HEK293 (cell line): ENCODE results near the gene SLC44A5.

Source experiments
- CTCF ChIA-PET: fragments of 350-600 bp; formaldehyde crosslinking; extraction: SDS; loops from one replicate; lab custom pipeline; 2021; ENCODE audit warnings: antibody characterized with exemption; lab: Yijun Ruan, JAX
- POLR2A ChIA-PET: fragments of 300-600 bp; formaldehyde crosslinking; extraction: SDS; loops from one replicate; lab custom pipeline; 2020; ENCODE audit warnings: antibody characterized with exemption, inconsistent platforms; lab: Yijun Ruan, JAX
- H3K27ac ChIP-seq: fragments of 200-500 bp; sonication (Bioruptor generic); 2 replicates; pipeline ENCODE4 v1.5.1; 2014; ENCODE audit warnings: low read depth, low read length, control low read depth, inconsistent platforms; ENCODE audit errors: extremely low read depth
- H3K36me3 ChIP-seq, 2 experiments: fragments of 200-500 bp in 1 of 2; sonication (Bioruptor generic) in 1 of 2; 1 replicate in 1 of 2; 2 replicates in 1 of 2; pipeline ENCODE4 v1.5.1; 2014 to 2017; ENCODE audit warnings: inconsistent platforms in 2 of 2, low read length in 2 of 2; ENCODE audit not compliant: control insufficient read depth in 2 of 2, insufficient read depth in 1 of 2
- H3K4me1 ChIP-seq: fragments of 200-500 bp; sonication (Bioruptor generic); 2 replicates; pipeline ENCODE4 v1.5.1; 2014; ENCODE audit warnings: mild to moderate bottlenecking, low read length, inconsistent platforms; ENCODE audit not compliant: control insufficient read depth, insufficient read depth
- H3K4me3 ChIP-seq: 2 replicates; pipeline ENCODE4 v1.5.1; 2011; ENCODE audit warnings: low read depth, mild to moderate bottlenecking, control low read depth, low read length, moderate library complexity
- H3K9me3 ChIP-seq: fragments of 200-500 bp; sonication (Bioruptor generic); 2 replicates; pipeline ENCODE4 v1.5.1; 2014; ENCODE audit warnings: low read depth, low read length, inconsistent platforms; ENCODE audit not compliant: control insufficient read depth, insufficient read depth
- INSM2 ChIP-seq: fragments of 450-650 bp; formaldehyde crosslinking; IDR thresholded peaks from 2 replicates; pipeline ENCODE4 v1.5.1; 2016; ENCODE audit warnings: missing biosample characterization, missing genetic modification characterization
- SALL2 ChIP-seq: fragments of 450-650 bp; formaldehyde crosslinking; IDR thresholded peaks from 2 replicates; pipeline ENCODE4 v1.5.0; 2017; ENCODE audit warnings: missing biosample characterization, mild to moderate bottlenecking, missing genetic modification characterization, borderline replicate concordance
- SETDB1 ChIP-seq: IDR thresholded peaks from one replicate; pipeline ENCODE4 v1.6.1; 2017; ENCODE audit warnings: mild to moderate bottlenecking, low read length, moderate library complexity, mixed read lengths; ENCODE audit not compliant: insufficient read length
- TCF7L2 ChIP-seq: IDR thresholded peaks from 2 replicates; pipeline ENCODE4 v1.6.1; 2011; ENCODE audit warnings: low read depth, mild to moderate bottlenecking, inconsistent platforms, low read length, moderate library complexity, borderline replicate concordance
- ZEB2 ChIP-seq: fragments of 450-650 bp; formaldehyde crosslinking; IDR thresholded peaks from 2 replicates; pipeline ENCODE4 v1.5.1; 2016; ENCODE audit warnings: missing biosample characterization, missing genetic modification characterization
- ZNF121 ChIP-seq: fragments of 450-650 bp; formaldehyde crosslinking; IDR thresholded peaks from 2 replicates; pipeline ENCODE4 v1.5.1; 2016; ENCODE audit warnings: missing biosample characterization, missing genetic modification characterization
- ZNF138 ChIP-seq: fragments of 450-650 bp; formaldehyde crosslinking; IDR thresholded peaks from 2 replicates; pipeline ENCODE4 v1.5.1; 2016; ENCODE audit warnings: missing biosample characterization, missing genetic modification characterization, borderline replicate concordance
- ZNF174 ChIP-seq: fragments of 450-650 bp; formaldehyde crosslinking; IDR thresholded peaks from 2 replicates; pipeline ENCODE4 v1.5.0; 2017; ENCODE audit warnings: missing biosample characterization, mild to moderate bottlenecking, missing genetic modification characterization
- ZNF221 ChIP-seq: fragments of 450-650 bp; formaldehyde crosslinking; IDR thresholded peaks from 2 replicates; pipeline ENCODE4 v1.5.1; 2017; ENCODE audit warnings: missing biosample characterization, missing genetic modification characterization, borderline replicate concordance
- ZNF266 ChIP-seq: fragments of 450-650 bp; formaldehyde crosslinking; IDR thresholded peaks from 2 replicates; pipeline ENCODE4 v1.5.1; 2016; ENCODE audit warnings: missing biosample characterization, missing genetic modification characterization, low read depth
- ZNF354C ChIP-seq: fragments of 450-650 bp; formaldehyde crosslinking; IDR thresholded peaks from 2 replicates; pipeline ENCODE4 v1.5.1; 2016; ENCODE audit warnings: missing biosample characterization, missing genetic modification characterization, low read depth, borderline replicate concordance
- ZNF416 ChIP-seq: fragments of 450-650 bp; formaldehyde crosslinking; IDR thresholded peaks from 2 replicates; pipeline ENCODE4 v1.5.1; 2016; ENCODE audit warnings: missing biosample characterization, missing genetic modification characterization
- ZNF433 ChIP-seq: fragments of 450-650 bp; formaldehyde crosslinking; IDR thresholded peaks from 2 replicates; pipeline ENCODE4 v1.5.1; 2016; ENCODE audit warnings: missing biosample characterization, missing genetic modification characterization, low read depth
- ZNF449 ChIP-seq: fragments of 450-650 bp; formaldehyde crosslinking; IDR thresholded peaks from 2 replicates; pipeline ENCODE4 v1.5.1; 2017; ENCODE audit warnings: missing biosample characterization, mild to moderate bottlenecking, missing genetic modification characterization, moderate library complexity
- ZNF473 ChIP-seq: fragments of 450-650 bp; formaldehyde crosslinking; IDR thresholded peaks from 2 replicates; pipeline ENCODE4 v1.5.1; 2017; ENCODE audit warnings: missing biosample characterization, missing genetic modification characterization
- ZNF501 ChIP-seq: fragments of 450-650 bp; formaldehyde crosslinking; IDR thresholded peaks from 2 replicates; pipeline ENCODE4 v1.5.1; 2016; ENCODE audit warnings: missing biosample characterization, missing genetic modification characterization
- ZNF548 ChIP-seq: fragments of 450-650 bp; formaldehyde crosslinking; IDR thresholded peaks from 2 replicates; pipeline ENCODE4 v1.5.1; 2016; ENCODE audit warnings: missing biosample characterization, missing genetic modification characterization
- ZNF549 ChIP-seq: fragments of 450-650 bp; IDR thresholded peaks from 2 replicates; pipeline ENCODE4 v1.5.1; 2018; ENCODE audit warnings: missing biosample characterization, missing genetic modification characterization, mild to moderate bottlenecking, inconsistent platforms, moderate library complexity
- ZNF561 ChIP-seq: fragments of 450-650 bp; IDR thresholded peaks from 2 replicates; pipeline ENCODE4 v1.5.1; 2018; ENCODE audit warnings: missing biosample characterization, missing genetic modification characterization, borderline replicate concordance
- ZNF571 ChIP-seq: fragments of 450-650 bp; formaldehyde crosslinking; IDR thresholded peaks from 2 replicates; pipeline ENCODE4 v1.5.0; 2017; ENCODE audit warnings: missing biosample characterization, missing genetic modification characterization
- ZNF623 ChIP-seq: fragments of 450-650 bp; formaldehyde crosslinking; IDR thresholded peaks from 2 replicates; pipeline ENCODE4 v1.5.1; 2016; ENCODE audit warnings: missing biosample characterization, missing genetic modification characterization
- ZNF624 ChIP-seq: fragments of 450-650 bp; formaldehyde crosslinking; IDR thresholded peaks from 2 replicates; pipeline ENCODE4 v1.5.1; 2017; ENCODE audit warnings: missing biosample characterization, missing genetic modification characterization
- ZNF660 ChIP-seq: fragments of 450-650 bp; IDR thresholded peaks from 2 replicates; pipeline ENCODE4 v1.5.1; 2018; ENCODE audit warnings: missing biosample characterization, mild to moderate bottlenecking, missing genetic modification characterization
- ZNF707 ChIP-seq: fragments of 450-650 bp; formaldehyde crosslinking; IDR thresholded peaks from 2 replicates; pipeline ENCODE4 v1.5.1; 2016; ENCODE audit warnings: missing biosample characterization, missing genetic modification characterization
- ZNF747 ChIP-seq: fragments of 450-650 bp; formaldehyde crosslinking; IDR thresholded peaks from 2 replicates; pipeline ENCODE4 v1.5.1; 2016; ENCODE audit warnings: missing biosample characterization, missing genetic modification characterization
- ZNF777 ChIP-seq: fragments of 450-650 bp; formaldehyde crosslinking; IDR thresholded peaks from 2 replicates; pipeline ENCODE4 v1.5.1; 2017; ENCODE audit warnings: missing biosample characterization, missing genetic modification characterization, borderline replicate concordance
- ZNF830 ChIP-seq: fragments of 450-650 bp; IDR thresholded peaks from 2 replicates; pipeline ENCODE4 v1.5.0; 2018; ENCODE audit warnings: missing biosample characterization, missing genetic modification characterization, low read depth, mild to moderate bottlenecking, moderate library complexity
- ZSCAN30 ChIP-seq: fragments of 450-650 bp; IDR thresholded peaks from 2 replicates; pipeline ENCODE4 v1.5.1; 2018; ENCODE audit warnings: missing biosample characterization, mild to moderate bottlenecking, missing genetic modification characterization, moderate library complexity
- TF ChIP-seq, protein P1 (sequence below): fragments of 450-650 bp; formaldehyde crosslinking; IDR thresholded peaks from 2 replicates; pipeline ENCODE4 v1.5.1; 2017; ENCODE audit warnings: missing biosample characterization, missing genetic modification characterization
- TF ChIP-seq, protein P2 (sequence below): fragments of 450-650 bp; formaldehyde crosslinking; IDR thresholded peaks from 2 replicates; pipeline ENCODE4 v1.5.0; 2017; ENCODE audit warnings: missing biosample characterization, missing genetic modification characterization, borderline replicate concordance

The SLC44A5 gene

DNA sequence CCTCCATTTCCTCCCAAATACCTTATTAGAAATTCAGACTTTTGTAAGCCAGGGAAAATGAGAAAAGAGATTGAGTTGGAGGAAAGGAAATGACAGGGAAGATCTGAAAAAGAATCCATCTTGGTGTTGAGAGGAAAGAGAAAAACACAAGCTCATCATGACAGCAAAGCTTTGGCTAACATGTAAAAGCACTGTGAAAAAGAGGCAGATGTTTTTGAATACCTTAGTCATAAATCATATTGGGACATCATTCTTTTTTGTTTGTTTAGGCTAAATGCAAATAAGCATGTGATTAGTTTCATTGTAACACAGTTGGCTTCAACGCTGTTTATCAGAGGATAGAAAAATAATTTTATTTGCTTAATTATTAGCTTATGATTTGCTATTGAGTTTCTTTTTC lies 412.2 kb downstream of the SLC44A5 start:
- TF ChIP-seq ZNF501 (tag by site-specific recombination) (no peak), INSM2 (no peak), ZNF473 (tag by site-specific recombination) (no peak), ZNF433 (tag by site-specific recombination) (no peak), ZNF571 (tag by site-specific recombination) (no peak), ZNF221 (tag by site-specific recombination) (no peak), ZNF354C (tag by site-specific recombination) (no peak), SETDB1 (no peak), ZNF830 (tag by site-specific recombination) (no peak), ZNF548 (tag by site-specific recombination) (no peak), SALL2 (tag by site-specific recombination) (no peak), ZNF561 (tag by site-specific recombination) (no peak), ZEB2 (tag by site-specific recombination) (no peak), ZNF623 (no peak), TCF7L2 (no peak), ZNF416 (tag by site-specific recombination) (no peak)
- TF ChIP-seq, protein P1, sequence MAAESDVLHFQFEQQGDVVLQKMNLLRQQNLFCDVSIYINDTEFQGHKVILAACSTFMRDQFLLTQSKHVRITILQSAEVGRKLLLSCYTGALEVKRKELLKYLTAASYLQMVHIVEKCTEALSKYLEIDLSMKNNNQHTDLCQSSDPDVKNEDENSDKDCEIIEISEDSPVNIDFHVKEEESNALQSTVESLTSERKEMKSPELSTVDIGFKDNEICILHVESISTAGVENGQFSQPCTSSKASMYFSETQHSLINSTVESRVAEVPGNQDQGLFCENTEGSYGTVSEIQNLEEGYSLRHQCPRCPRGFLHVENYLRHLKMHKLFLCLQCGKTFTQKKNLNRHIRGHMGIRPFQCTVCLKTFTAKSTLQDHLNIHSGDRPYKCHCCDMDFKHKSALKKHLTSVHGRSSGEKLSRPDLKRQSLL = no peak

DNA sequence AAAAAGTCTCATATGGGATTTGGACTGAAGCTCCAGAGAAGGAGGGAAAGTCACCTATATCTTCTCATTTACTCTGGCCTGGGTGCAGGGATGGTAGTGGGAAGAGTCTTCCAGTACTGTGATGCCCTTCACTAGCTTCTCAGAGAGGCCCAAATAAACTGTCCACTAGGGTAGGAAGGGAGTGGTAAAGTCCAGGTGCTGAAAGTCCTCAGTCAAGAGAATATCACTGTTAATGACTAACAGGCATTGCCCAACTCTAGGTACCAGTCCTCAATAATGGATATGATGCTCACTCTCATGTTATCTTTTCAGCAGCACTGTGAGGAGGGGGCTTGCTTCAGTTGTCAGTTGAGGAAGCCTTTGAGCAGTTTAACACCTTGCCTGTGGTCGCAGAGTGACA lies 412.8 kb downstream of the SLC44A5 start:
- CTCF ChIA-PET = interaction anchor here (1.2 kb wide), 1 partner anchor 426 kb away, joined by 4 read pairs; no protein-coding TSS in a partner anchor
- POLR2A ChIA-PET = no interaction called here
- H3K4me1 ChIP-seq = no peaks in the 10 kb centered on the region
- H3K27ac ChIP-seq = no peak overlapping the region
- no peak overlapping the region for H3K4me3 ChIP-seq
- H3K9me3 ChIP-seq = no peaks in the 10 kb centered on the region
- H3K36me3 ChIP-seq = no peaks in the 10 kb centered on the region
- no peak for TF ChIP-seq ZNF571 (tag by site-specific recombination)
- TF ChIP-seq ZNF549 = no peak
- no peak for TF ChIP-seq ZNF707 (tag by site-specific recombination)
- TF ChIP-seq ZNF660 (tag by site-specific recombination) = no peak
- no peak for TF ChIP-seq ZNF121 (tag by site-specific recombination)
- TF ChIP-seq ZNF747 (tag by site-specific recombination) = no peak
- TF ChIP-seq, protein P2, sequence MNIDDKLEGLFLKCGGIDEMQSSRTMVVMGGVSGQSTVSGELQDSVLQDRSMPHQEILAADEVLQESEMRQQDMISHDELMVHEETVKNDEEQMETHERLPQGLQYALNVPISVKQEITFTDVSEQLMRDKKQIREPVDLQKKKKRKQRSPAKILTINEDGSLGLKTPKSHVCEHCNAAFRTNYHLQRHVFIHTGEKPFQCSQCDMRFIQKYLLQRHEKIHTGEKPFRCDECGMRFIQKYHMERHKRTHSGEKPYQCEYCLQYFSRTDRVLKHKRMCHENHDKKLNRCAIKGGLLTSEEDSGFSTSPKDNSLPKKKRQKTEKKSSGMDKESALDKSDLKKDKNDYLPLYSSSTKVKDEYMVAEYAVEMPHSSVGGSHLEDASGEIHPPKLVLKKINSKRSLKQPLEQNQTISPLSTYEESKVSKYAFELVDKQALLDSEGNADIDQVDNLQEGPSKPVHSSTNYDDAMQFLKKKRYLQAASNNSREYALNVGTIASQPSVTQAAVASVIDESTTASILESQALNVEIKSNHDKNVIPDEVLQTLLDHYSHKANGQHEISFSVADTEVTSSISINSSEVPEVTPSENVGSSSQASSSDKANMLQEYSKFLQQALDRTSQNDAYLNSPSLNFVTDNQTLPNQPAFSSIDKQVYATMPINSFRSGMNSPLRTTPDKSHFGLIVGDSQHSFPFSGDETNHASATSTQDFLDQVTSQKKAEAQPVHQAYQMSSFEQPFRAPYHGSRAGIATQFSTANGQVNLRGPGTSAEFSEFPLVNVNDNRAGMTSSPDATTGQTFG (tag by site-specific recombination) = no peak
- no peak for TF ChIP-seq ZNF221 (tag by site-specific recombination)
- TF ChIP-seq ZNF624 (tag by site-specific recombination) = no peak
- TF ChIP-seq ZNF777 (tag by site-specific recombination) = no peak
- no peak for TF ChIP-seq ZNF449 (tag by site-specific recombination)
- TF ChIP-seq ZSCAN30 (tag by site-specific recombination) = no peak
- TF ChIP-seq ZNF174 (tag by site-specific recombination) = no peak
- TF ChIP-seq ZNF138 (tag by site-specific recombination) = no peak
- TF ChIP-seq ZNF266 (tag by site-specific recombination) = no peak

More for the DNA sequence above, 412.2 kb downstream of the SLC44A5 start:
- H3K36me3 ChIP-seq = no peaks in the 10 kb centered on the region
- H3K9me3 ChIP-seq = no peaks in the 10 kb centered on the region
- no peak overlapping the region for H3K4me3 ChIP-seq
- ChIA-PET POLR2A (no interaction called here), CTCF (interaction anchor here (1.2 kb wide), 1 partner anchor 427 kb away, joined by 4 read pairs; no protein-coding TSS in a partner anchor)
- H3K4me1 ChIP-seq = no peaks in the 10 kb centered on the region
- H3K27ac ChIP-seq = no peak overlapping the region
